K562 (cell line): ENCODE results near the gene IPO7. TPM values are rescaled to one million over a fixed set of nuclear protein-coding genes. Genes with fewer than 3 reads are reported as not detected.

Source experiments
- GTF3C2 ChIP-seq: IDR thresholded peaks from 3 replicates; pipeline ENCODE4 v1.6.1; 2011; ENCODE audit warnings: borderline replicate concordance, mild to moderate bottlenecking, moderate library complexity; ENCODE audit not compliant: insufficient read length; ENCODE audit errors: extremely low read depth
- ILK ChIP-seq: fragments of 450-650 bp; IDR thresholded peaks from 2 replicates; pipeline ENCODE4 v1.6.1; 2016; ENCODE audit warnings: missing genetic modification characterization, low read depth, mild to moderate bottlenecking, missing compliant biosample characterization, moderate library complexity, borderline replicate concordance
- MCM7 ChIP-seq, 2 experiments: fragments of 450-650 bp; IDR thresholded peaks; 2 replicates each; pipeline ENCODE4 v1.6.1; 2016 to 2018
- NCOA6 ChIP-seq: fragments of 450-650 bp; IDR thresholded peaks from 2 replicates; pipeline ENCODE4 v1.6.1; 2017; ENCODE audit warnings: mild to moderate bottlenecking
- POLR2AphosphoS5 ChIP-seq: IDR thresholded peaks from 2 replicates; pipeline ENCODE4 v1.6.1; 2011; ENCODE audit warnings: mild to moderate bottlenecking, low read depth, low read length, moderate library complexity; ENCODE audit not compliant: control insufficient read depth, insufficient read depth
- RBM25 ChIP-seq: fragments of 200-400 bp; formaldehyde crosslinking; IDR thresholded peaks from 2 replicates; pipeline ENCODE4 v1.6.1; 2018; ENCODE audit warnings: low read length, low read depth, moderate library complexity; ENCODE audit not compliant: severe bottlenecking
- SMAD4 ChIP-seq: fragments of 250-450 bp; sonication (Bioruptor Pico); conservative IDR thresholded peaks from 2 replicates; pipeline ENCODE4 v1.8.0; 2021; ENCODE audit warnings: inconsistent platforms, mild to moderate bottlenecking, moderate library complexity
- SOX6 ChIP-seq: fragments of 450-650 bp; IDR thresholded peaks from 2 replicates; pipeline ENCODE4 v1.6.1; 2014; ENCODE audit warnings: mild to moderate bottlenecking
- SRSF7 ChIP-seq: fragments of 200-400 bp; formaldehyde crosslinking; optimal IDR thresholded peaks from 2 replicates; pipeline ENCODE3; 2017; ENCODE audit warnings: mild to moderate bottlenecking, low read depth, low read length
- TBP ChIP-seq: optimal IDR thresholded peaks from 2 replicates; pipeline ENCODE3; 2011; ENCODE audit warnings: low read depth, low read length, improper control_type of control experiment
- U2AF2 ChIP-seq: fragments of 200-400 bp; formaldehyde crosslinking; optimal IDR thresholded peaks from 2 replicates; pipeline ENCODE3; 2017; ENCODE audit warnings: low read depth, mild to moderate bottlenecking, low read length
- ZNF280A ChIP-seq: fragments of 450-650 bp; IDR thresholded peaks from 2 replicates; pipeline ENCODE4 v1.6.1; 2018; ENCODE audit warnings: mild to moderate bottlenecking, low read depth; ENCODE audit not compliant: partially characterized antibody
- polyA plus RNA-seq, 8 experiments: library from polyadenylated mRNA; depleted of rRNA in 4 of 8; stranded (reverse) in 5 of 8; unstranded in 3 of 8; fragments of >200 nt; fragmentation: Nextera tagmentation in 2 of 8; fragmentation: Illumina TruSeq in 1 of 8; extraction: Ambion mirVana in 2 of 8; extraction: Trizol in 1 of 8; gene quantifications; 2 replicates each; pipeline versions ENCODE4 v1.2.1 to v1.2.3, GENCODE V29; 2011 to 2014; ENCODE audit warnings: inconsistent platforms in 1 of 8, missing spikeins in 1 of 8
- total RNA-seq, 7 experiments: library from RNA; depleted of rRNA in 6 of 7; stranded (reverse); fragments of >200 nt in 6 of 7; fragmentation: Illumina TruSeq in 2 of 7; extraction: Trizol in 2 of 7; gene quantifications; 2 replicates each; pipeline versions ENCODE4 v1.2.1 to v1.2.3, GENCODE V29; 2011 to 2021; ENCODE audit warnings: low replicate concordance in 1 of 7
- TF ChIP-seq, protein P1 (sequence below): fragments of 450-650 bp; IDR thresholded peaks from 2 replicates; pipeline ENCODE4 v1.7.0; 2016; ENCODE audit warnings: borderline replicate concordance
- TF ChIP-seq, protein P2 (sequence below), 2 experiments: fragments of 450-650 bp; conservative IDR thresholded peaks; 2 replicates each; pipeline ENCODE4 v1.6.1; 2017; ENCODE audit warnings: mild to moderate bottlenecking in 2 of 2, moderate library complexity in 2 of 2
- TF ChIP-seq, protein P3 (sequence below), 3 experiments: IDR thresholded peaks in 2 of 3; conservative IDR thresholded peaks in 1 of 3; 2 replicates each; pipeline ENCODE4 v1.5.1; 2011 to 2012; ENCODE audit warnings: low read length in 3 of 3, mild to moderate bottlenecking in 3 of 3, control low read depth in 2 of 3, improper control_type of control experiment in 1 of 3, inconsistent platforms in 1 of 3, low read depth in 1 of 3, mixed read lengths in 1 of 3, moderate library complexity in 1 of 3; ENCODE audit not compliant: insufficient read depth in 2 of 3

IPO7 gene
- total and polyA plus RNA-seq, 9 of the 15 experiments (the other 6 are each of a cell fraction or from before 2014, with no cell fraction given), result 23.6 to 138 (median 110) TPM

GRCh38 chr11:9460322-9461062, 76.0 kb downstream of the IPO7 start, which contains the start of gene ZNF143 (continued):
- TF ChIP-seq, protein P1, sequence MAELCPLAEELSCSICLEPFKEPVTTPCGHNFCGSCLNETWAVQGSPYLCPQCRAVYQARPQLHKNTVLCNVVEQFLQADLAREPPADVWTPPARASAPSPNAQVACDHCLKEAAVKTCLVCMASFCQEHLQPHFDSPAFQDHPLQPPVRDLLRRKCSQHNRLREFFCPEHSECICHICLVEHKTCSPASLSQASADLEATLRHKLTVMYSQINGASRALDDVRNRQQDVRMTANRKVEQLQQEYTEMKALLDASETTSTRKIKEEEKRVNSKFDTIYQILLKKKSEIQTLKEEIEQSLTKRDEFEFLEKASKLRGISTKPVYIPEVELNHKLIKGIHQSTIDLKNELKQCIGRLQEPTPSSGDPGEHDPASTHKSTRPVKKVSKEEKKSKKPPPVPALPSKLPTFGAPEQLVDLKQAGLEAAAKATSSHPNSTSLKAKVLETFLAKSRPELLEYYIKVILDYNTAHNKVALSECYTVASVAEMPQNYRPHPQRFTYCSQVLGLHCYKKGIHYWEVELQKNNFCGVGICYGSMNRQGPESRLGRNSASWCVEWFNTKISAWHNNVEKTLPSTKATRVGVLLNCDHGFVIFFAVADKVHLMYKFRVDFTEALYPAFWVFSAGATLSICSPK, result no peak
- no peak for TF ChIP-seq GTF3C2
- TF ChIP-seq U2AF2, result no peak
- TF ChIP-seq NCOA6, result no peak
- TF ChIP-seq, protein P2, sequence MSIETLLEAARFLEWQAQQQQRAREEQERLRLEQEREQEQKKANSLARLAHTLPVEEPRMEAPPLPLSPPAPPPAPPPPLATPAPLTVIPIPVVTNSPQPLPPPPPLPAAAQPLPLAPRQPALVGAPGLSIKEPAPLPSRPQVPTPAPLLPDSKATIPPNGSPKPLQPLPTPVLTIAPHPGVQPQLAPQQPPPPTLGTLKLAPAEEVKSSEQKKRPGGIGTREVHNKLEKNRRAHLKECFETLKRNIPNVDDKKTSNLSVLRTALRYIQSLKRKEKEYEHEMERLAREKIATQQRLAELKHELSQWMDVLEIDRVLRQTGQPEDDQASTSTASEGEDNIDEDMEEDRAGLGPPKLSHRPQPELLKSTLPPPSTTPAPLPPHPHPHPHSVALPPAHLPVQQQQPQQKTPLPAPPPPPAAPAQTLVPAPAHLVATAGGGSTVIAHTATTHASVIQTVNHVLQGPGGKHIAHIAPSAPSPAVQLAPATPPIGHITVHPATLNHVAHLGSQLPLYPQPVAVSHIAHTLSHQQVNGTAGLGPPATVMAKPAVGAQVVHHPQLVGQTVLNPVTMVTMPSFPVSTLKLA (conservative IDR thresholded peaks at IDR 0.05), result peak; percentile 74 to 75; a peak in 2 of 4 replicates
- TF ChIP-seq, protein P3, sequence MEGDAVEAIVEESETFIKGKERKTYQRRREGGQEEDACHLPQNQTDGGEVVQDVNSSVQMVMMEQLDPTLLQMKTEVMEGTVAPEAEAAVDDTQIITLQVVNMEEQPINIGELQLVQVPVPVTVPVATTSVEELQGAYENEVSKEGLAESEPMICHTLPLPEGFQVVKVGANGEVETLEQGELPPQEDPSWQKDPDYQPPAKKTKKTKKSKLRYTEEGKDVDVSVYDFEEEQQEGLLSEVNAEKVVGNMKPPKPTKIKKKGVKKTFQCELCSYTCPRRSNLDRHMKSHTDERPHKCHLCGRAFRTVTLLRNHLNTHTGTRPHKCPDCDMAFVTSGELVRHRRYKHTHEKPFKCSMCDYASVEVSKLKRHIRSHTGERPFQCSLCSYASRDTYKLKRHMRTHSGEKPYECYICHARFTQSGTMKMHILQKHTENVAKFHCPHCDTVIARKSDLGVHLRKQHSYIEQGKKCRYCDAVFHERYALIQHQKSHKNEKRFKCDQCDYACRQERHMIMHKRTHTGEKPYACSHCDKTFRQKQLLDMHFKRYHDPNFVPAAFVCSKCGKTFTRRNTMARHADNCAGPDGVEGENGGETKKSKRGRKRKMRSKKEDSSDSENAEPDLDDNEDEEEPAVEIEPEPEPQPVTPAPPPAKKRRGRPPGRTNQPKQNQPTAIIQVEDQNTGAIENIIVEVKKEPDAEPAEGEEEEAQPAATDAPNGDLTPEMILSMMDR (IDR thresholded peaks at IDR 0.05 in 2 of 3, conservative IDR thresholded peaks at IDR 0.05 in 1 of 3; ENCODE audit: insufficient read depth in 2 of 3, low read depth in 1 of 3, low read length in 3 of 3), result no peak
- TF ChIP-seq MCM7 (IDR thresholded peaks at IDR 0.05), result no peak
- peak; percentile 87 for TF ChIP-seq POLR2AphosphoS5
- TF ChIP-seq RBM25, result peak; percentile 85
- TF ChIP-seq SOX6, result no peak
- no peak for TF ChIP-seq ILK (tag)
- no peak; the same call in 1 of the 2 replicates for TF ChIP-seq SMAD4 (CRISPR knock-in tag)
- no peak for TF ChIP-seq ZNF280A
- TF ChIP-seq TBP, result peak; percentile 85
- TF ChIP-seq SRSF7, result no peak
